ENCODE data around the gene LRMDA. TPM values are rescaled to one million over a fixed set of nuclear protein-coding genes. Genes with fewer than 3 reads are reported as not detected.

Gene LRMDA
- total RNA-seq, 1 donor from 2014 or later: not detected

- DNase-seq (no peak), ATAC-seq (ENCODE audit: low read depth) (no peak)
- Mint-ChIP-seq H3K4me1 (no peaks in the 10 kb centered on the region), H3K4me3 (no peak overlapping the region), H3K36me3 (ENCODE audit: low read depth) (no peaks in the 10 kb centered on the region), H3K27me3 (peaks cover 6% of the 10 kb centered on the region), H3K9me3 (no peaks in the 10 kb centered on the region), H3K27ac (no peak overlapping the region)
- POLR2A ChIA-PET: no interaction called here
- TF ChIP-seq, protein P1, sequence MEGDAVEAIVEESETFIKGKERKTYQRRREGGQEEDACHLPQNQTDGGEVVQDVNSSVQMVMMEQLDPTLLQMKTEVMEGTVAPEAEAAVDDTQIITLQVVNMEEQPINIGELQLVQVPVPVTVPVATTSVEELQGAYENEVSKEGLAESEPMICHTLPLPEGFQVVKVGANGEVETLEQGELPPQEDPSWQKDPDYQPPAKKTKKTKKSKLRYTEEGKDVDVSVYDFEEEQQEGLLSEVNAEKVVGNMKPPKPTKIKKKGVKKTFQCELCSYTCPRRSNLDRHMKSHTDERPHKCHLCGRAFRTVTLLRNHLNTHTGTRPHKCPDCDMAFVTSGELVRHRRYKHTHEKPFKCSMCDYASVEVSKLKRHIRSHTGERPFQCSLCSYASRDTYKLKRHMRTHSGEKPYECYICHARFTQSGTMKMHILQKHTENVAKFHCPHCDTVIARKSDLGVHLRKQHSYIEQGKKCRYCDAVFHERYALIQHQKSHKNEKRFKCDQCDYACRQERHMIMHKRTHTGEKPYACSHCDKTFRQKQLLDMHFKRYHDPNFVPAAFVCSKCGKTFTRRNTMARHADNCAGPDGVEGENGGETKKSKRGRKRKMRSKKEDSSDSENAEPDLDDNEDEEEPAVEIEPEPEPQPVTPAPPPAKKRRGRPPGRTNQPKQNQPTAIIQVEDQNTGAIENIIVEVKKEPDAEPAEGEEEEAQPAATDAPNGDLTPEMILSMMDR (IDR thresholded peaks at IDR 0.05): no peak
- intact Hi-C loops (cut with micrococcal nuclease): no loop called here
- CTCF ChIA-PET: no interaction called here
These were observed 100.2 kb downstream of the LRMDA start for GRCh38 chr10:75531571-75532031.

- no peak for DNase-seq
- ChIA-PET POLR2A (no interaction called here), CTCF (no interaction called here)
- intact Hi-C loops (cut with micrococcal nuclease): no loop called here
- TF ChIP-seq, protein P1 (IDR thresholded peaks at IDR 0.05): no peak
- Mint-ChIP-seq H3K36me3 (ENCODE audit: low read depth) (no peaks in the 10 kb centered on the region), H3K4me3 (no peak overlapping the region), H3K27me3 (peaks cover 6% of the 10 kb centered on the region), H3K4me1 (no peaks in the 10 kb centered on the region), H3K27ac (no peak overlapping the region), H3K9me3 (no peaks in the 10 kb centered on the region)
- no peak for ATAC-seq (ENCODE audit: low read depth)
These were observed 101.0 kb downstream of the LRMDA start for GRCh38 chr10:75532253-75532924.

DNA sequence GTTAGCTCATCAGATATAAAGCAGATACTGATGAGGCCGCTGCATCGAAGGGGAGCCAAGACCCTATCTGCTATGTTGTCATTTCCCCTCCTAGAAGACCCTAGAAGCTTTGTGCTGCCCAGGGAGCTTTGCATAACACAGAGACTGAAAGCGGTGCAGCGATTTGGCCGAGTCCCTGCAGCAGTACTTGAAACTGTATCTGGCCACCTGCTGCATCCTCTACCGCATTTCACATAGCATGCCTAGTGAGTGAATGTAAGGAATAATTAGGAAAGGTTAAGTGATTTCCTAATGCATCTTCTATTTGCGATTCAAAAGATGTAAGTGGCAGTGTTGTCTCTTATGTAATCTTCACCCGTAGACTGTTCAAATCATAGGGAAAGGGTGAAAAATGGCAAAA, 106.7 kb downstream of the LRMDA start:
- H3K27ac Mint-ChIP-seq: no peak overlapping the region
- intact Hi-C loops (cut with micrococcal nuclease): no loop called here
- ATAC-seq (ENCODE audit: low read depth) (no peak), DNase-seq (no peak)
- H3K9me3 Mint-ChIP-seq: no peaks in the 10 kb centered on the region
- TF ChIP-seq, protein P1 (IDR thresholded peaks at IDR 0.05): no peak
- no peaks in the 10 kb centered on the region for H3K36me3 Mint-ChIP-seq (ENCODE audit: low read depth)
- no peak overlapping the region for H3K4me3 Mint-ChIP-seq
- ChIA-PET CTCF (no interaction called here), POLR2A (no interaction called here)
- peaks cover 3% of the 10 kb centered on the region for H3K27me3 Mint-ChIP-seq
- no peaks in the 10 kb centered on the region for H3K4me1 Mint-ChIP-seq

- TF ChIP-seq, protein P1 (IDR thresholded peaks at IDR 0.05): no peak
- no peak for ATAC-seq (ENCODE audit: low read depth)
- intact Hi-C loops (cut with micrococcal nuclease): no loop called here
- Mint-ChIP-seq H3K27ac (no peak overlapping the region), H3K4me1 (no peaks in the 10 kb centered on the region), H3K9me3 (no peaks in the 10 kb centered on the region), H3K36me3 (ENCODE audit: low read depth) (no peaks in the 10 kb centered on the region), H3K27me3 (peaks cover 5% of the 10 kb centered on the region), H3K4me3 (no peak overlapping the region)
- DNase-seq: no peak
- ChIA-PET CTCF (no interaction called here), POLR2A (no interaction called here)
These were observed 107.3 kb downstream of the LRMDA start for GRCh38 chr10:75538765-75539164.

GRCh38 chr10:75540357-75540966, 109.0 kb downstream of the LRMDA start:
- H3K4me3 Mint-ChIP-seq: no peak overlapping the region
- TF ChIP-seq, protein P1 (IDR thresholded peaks at IDR 0.05): no peak
- H3K27ac Mint-ChIP-seq: no peak overlapping the region
- peaks cover 11% of the 10 kb centered on the region for H3K27me3 Mint-ChIP-seq
- CTCF ChIA-PET: no interaction called here
- intact Hi-C loops (cut with micrococcal nuclease): no loop called here
- POLR2A ChIA-PET: no interaction called here
- no peaks in the 10 kb centered on the region for H3K36me3 Mint-ChIP-seq (ENCODE audit: low read depth)
- DNase-seq: no peak
- no peak for ATAC-seq (ENCODE audit: low read depth)
- no peaks in the 10 kb centered on the region for H3K9me3 Mint-ChIP-seq
- no peaks in the 10 kb centered on the region for H3K4me1 Mint-ChIP-seq

Measured in activated B cell treated with CpG ODN at 0.5 μM for 24 hours (primary cell).